T-helper 22 cell (primary cell): ENCODE data around the gene SLC41A2.
"Not testable (repeated sequence)": the region's sequence is repeated elsewhere in the genome, so short reads cannot be mapped to it uniquely, and the experiment has no call there.

Source experiments
- DNase-seq: peaks from one replicate; pipeline ENCODE4 v3.0.0-alpha.2; 2020; ENCODE audit warnings: low read depth

The SLC41A2 gene, protein sequence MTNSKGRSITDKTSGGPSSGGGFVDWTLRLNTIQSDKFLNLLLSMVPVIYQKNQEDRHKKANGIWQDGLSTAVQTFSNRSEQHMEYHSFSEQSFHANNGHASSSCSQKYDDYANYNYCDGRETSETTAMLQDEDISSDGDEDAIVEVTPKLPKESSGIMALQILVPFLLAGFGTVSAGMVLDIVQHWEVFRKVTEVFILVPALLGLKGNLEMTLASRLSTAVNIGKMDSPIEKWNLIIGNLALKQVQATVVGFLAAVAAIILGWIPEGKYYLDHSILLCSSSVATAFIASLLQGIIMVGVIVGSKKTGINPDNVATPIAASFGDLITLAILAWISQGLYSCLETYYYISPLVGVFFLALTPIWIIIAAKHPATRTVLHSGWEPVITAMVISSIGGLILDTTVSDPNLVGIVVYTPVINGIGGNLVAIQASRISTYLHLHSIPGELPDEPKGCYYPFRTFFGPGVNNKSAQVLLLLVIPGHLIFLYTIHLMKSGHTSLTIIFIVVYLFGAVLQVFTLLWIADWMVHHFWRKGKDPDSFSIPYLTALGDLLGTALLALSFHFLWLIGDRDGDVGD

DNA sequence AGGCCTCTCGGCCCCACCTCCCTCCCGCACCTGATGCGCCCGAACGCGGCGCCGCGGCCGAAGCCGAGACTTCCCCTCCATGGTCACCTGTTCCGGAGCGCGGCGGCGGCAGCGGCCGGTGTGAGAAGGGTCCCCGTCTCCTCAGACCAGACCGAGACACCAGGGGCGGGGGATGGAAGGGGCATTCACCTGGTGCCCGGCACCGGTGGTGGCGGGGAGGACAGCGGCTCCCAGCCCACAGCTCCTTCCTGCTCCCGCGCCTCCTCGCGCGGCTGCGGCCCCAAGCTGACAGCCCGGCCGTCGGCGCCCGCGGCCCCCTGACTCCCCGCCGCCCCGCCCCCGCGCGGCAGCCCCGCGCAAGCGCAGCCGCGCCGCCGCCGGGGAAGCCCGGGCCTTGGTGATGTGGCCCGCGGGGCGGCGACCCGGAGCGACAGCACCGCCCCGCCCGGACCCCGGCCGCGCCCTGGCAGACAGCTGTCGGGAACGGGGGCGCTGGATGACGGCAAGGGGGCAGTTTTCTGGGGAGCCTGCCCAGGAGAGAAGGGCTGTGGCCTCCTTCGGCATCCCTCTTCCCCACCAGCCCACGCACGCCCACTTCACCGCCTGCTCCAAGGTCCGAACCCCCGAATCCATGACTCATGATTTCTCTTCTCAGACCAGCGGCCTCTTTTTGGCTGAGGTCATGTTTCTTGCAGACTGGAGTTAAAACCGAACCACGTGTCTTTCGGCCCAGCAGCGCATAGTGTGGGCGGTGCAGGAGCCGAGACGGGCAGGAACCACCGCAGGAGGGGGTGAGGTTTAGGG, at the start of gene SLC41A2:
Gene SLC41A2, minus strand, starts transcription at position 290 of the 804 bp plus-strand sequence. CDS start 29,763 bp downstream, outside the sequence.
- DNase-seq: peak; percentile 71

DNA sequence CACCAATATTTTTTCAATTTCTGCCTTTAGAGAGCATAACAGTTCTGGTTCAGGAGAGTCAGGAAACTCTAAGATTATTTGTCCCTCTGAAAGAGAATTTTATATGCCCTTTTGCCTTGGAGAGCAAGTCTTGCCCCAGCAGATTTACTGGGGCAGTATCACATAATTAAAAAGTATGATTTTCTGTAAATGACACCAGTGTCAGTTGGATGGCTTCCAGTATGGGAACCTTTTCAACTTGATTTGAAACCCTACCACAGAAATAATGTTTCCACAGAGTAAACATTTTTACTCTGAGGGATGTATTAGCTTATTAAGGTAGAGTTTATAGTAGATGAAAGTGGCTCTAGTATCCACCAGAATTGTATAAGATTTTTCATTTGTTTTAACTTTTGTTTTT, 43.4 kb upstream of the SLC41A2 start:
- DNase-seq: no peak

DNA sequence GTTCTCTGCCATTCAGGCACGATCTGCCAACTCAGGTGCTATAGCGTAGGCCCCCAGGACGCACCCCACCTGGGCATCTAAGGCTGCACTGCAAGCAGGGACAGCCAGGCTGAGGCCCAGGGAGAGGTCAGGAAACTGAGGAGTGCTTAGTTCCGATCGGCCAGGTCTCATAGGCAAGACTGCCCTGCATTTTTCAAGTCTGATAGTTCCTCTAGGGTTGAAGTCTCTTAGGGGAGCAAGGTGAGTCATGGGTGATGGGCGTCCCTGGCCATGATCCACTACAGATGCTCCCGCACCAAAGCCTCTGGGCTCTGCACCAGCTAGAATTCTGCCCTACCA, 41.2 kb upstream of the SLC41A2 start:
- no peak for DNase-seq

DNA sequence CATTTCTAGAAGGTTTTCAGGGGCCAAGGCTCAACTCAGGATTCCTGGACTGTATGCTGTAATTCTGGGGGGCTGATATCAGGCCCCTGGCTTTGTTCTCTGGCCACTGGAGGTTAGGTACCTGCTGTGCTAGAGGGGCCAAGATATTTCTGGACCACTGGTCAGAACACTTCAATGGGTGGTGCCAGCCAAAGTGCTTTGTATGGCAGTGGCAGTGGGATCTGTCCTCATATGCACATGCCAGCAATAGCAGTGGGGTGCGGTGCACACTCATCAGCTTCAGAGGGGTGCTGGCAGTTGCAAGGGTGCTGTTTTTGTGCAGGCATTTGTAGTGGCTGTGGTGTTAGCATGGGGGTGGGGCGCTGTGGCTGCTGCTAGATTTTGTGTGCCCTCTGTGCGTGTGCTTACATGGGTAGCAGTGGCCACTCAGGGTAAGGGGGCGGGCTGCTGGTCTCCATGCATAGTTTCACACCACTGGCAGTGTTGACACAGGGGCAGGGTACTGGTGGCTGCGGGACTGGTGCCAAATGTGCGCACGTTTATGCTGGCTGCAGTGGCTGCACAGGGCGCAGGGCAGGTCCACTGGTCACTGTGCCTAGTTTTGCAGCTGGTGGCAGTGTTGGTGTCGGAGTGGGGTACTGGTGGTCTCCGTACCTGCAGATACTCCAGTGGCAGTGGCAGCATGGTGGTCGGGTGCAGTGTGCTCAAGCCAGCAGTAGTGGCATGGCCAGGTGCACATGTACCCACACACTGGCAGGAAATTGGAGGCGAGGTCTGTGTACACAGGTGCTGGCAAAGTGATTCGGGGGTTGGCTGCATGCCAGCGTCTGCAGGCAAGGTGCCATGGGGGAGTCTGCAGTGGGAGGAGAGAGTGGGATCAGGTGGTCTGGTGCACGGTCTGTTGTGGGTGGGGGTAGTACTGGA, 40.6 kb upstream of the SLC41A2 start:
- no peak for DNase-seq

DNA sequence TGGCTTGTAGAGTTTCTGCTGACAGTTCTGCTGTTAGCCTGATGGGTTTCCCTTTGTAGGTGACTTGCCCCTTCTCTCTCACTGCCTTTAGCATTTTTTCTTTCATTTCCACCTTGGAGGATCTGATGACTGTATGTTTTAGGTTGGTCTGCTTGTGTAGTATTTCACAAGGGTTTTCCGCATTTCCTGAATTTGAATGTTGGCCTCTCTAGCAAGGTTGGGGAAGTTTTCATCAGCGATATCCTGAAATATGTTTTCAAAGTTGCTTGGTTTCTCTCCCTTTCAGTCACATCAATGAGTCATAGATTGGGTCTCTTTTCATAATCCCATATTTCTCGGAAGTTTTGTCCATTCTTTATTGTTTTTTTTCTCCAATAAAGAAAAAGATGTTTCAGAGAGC, 39.5 kb upstream of the SLC41A2 start:
- DNase-seq: no peak

DNA sequence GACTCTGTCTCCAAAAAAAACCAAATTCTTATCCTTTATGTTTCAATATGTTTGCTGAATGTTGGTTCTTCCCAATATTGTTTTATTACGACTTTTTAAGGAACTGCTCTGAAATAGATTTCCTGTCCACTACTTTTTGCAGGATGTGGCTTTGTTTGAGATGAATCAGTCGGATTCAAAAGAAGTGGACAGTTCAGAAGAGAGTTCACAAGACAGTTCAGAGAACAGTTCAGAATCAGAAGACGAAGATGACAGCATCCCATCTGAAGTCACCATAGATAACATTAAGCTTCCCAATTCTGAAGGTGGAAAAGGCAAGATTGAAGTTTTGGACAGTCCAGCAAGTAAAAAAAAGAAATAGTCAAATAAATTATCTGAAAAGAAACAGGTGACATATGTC, 36.2 kb upstream of the SLC41A2 start:
- DNase-seq: no peak

DNA sequence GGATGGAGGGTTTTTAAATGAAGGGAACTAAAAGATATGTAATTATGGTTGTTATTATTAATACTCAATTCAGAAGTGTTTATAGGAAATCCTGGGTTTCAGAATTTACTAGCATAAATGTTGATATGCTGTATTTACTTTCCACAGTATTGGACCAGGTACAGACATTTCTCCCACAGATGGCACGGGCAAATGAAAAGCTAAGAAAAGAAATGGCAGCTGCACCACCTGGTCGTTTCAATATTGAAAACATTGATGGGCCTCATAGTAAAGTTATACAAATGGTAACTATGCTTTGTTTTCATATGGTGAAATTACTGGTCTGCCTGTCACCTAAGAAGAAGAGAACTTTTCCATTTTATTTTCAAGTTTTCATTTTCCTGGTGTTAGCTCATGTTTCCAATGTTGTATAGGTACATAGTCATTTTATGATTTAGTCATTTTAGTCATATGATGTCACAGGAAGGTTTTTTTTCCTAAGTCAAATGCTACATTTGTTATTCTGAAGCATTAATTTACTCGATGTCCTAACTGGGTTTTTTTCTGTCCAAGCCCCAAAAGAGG, 33.6 kb upstream of the SLC41A2 start:
- no peak for DNase-seq

DNA sequence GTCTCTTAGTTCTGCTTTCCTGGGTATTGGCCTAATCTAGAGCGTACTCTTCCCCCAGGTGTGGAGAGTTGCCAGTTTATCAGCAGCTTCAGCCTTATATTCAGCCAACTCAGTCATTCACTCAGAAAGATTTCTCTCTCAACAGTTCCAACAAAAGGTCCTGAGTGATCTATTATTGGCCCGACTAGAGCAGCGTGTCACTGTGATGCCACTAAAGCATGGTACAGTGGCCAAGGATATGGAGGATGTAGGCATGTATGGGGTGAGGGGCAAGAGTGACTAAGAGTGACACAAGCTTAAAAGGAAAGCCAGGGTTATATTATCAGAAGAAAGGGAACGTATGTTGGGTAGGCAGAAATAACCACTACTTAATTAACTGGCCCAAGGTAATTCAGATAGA, 32.9 kb upstream of the SLC41A2 start:
- DNase-seq: no peak

DNA sequence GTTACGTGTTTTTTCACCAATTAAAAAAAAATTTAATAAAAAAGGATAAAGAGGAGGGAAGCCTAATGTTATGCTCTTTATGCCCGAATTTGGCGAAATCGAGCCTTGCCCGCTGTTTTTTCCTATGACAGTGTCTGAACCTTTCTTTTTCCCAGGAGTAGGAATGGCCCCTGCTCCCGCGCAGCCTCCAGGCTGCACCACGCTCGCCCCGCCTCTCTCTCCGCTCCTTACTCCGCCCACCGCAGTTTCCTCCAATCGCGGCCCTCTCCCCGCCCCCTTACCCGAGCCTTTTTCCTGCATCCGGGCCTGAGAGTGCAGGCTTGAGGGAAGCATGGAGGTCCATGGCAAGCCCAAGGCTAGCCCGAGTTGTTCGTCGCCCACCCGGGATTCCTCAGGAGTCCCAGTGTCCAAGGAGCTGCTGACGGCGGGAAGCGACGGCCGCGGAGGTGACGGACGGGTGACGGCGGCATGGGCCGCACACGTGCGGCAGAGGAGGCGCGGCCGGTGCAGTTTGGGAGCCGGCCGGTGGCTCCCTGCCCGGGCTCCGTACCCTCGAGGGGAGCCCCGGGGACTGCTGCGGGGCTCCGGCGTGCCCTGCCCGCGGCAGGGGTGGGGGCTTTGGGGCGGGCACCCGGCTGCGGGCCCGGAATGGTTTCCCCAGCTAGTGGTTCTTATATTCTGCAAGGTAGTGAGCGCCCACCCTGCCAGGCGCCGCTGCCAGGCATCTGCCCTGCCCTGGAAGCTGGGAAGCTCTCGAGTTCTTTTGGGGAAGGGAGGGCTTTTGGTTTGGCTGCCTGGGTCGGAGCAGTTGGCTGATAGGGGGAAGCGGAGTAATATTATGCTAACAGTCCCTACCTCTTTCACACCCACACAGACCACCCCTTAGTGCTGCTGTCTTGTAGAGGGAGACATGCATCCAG, 28.2 kb upstream of the SLC41A2 start, which contains the start of gene NOPCHAP1:
Gene NOPCHAP1, plus strand, starts transcription at position 295 of the 920 bp plus-strand sequence. Its CDS starts 37 bp downstream, at position 332.
- peak; percentile 71 for DNase-seq

DNA sequence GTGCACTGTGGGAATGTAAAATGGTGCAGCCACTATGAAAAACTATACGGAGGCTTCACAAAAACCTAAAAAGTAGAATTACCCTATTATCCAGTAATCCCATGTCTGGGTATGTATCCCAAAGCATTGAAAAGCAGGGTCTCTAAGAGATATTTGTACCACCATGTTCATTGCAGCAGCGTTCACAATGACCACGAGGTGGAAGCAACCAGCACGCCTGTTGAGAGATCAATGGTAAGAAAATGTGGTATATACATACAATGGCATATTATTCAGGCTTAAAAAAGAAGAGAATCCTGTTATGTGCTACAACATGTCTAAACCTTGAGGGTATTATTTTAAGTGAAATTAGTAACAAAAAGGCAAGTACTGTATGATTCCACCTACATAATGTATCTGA, 27.1 kb upstream of the SLC41A2 start:
- no peak for DNase-seq

DNA sequence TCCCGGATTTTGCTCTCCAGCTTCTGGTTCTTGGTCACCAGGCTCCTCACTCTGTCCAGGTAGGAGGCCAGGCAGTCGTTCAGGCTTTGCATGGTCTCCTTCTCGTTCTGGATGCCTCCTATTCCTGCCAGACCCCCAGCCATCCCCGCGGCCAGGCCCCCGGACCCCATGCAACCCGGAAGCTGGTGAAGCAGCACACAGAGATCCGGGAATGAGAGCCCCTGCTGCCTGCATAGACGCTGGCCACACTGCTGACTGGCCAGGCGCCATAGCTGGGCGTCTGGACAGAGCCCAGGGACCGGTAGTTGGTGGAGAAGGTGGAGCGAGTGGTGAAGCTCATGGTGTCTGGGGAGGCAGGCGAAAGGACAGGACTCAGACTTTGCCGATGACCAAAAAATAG, 19.6 kb upstream of the SLC41A2 start:
- not testable (repeated sequence) for DNase-seq

DNA sequence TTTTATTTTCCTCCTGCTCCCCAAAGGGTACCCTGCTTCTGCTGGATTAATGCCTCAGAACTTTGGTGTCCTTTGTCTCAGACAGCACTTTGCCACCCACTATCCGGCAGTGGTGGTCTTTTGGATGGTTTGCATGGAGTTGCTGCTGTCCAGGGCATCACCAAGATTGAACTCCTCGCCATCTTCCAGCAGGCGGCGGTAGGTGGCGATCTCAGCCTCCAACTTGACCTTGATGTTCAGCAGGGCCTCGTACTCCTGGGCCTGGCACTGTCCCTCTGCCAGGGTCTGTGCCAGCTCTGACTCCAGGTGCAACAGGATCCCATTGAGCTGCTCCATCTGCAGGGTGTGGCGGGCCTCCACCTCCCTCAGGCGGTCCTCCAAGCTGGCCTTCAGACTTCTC, 18.6 kb upstream of the SLC41A2 start:
- no peak for DNase-seq

DNA sequence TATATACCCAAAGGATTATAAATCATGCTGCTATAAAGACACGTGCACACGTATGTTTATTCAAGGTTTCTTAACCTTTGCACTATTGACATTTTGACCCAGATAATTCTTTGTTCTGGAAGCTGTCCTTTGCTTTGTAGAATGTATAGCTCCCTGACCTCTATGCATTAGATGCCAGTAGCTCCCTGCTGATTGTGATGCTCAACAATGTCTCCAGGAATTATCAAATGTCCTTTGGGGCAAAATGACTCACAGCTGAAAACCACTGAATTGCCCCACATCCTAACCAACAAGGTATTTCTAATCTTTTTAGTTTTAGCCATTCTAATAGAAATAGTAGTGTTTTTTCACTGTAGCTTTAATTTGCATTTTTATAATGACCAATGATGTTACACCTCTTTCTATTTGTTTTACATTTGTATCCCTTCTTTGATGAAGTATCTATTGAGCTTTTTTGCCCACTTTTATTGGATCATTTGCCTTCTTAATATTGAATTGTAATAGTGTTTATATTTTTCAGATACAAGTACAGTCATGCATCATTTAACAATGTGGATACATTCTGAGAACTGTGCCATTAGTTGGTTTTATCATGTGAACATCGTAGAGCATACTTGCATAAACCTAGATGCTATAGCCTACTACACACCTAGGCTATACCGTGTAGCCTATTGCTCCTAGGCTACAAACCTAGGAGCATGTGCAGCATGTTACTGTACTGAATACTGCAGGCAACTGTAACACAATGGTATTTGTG, 17.7 kb upstream of the SLC41A2 start:
- DNase-seq: no peak

DNA sequence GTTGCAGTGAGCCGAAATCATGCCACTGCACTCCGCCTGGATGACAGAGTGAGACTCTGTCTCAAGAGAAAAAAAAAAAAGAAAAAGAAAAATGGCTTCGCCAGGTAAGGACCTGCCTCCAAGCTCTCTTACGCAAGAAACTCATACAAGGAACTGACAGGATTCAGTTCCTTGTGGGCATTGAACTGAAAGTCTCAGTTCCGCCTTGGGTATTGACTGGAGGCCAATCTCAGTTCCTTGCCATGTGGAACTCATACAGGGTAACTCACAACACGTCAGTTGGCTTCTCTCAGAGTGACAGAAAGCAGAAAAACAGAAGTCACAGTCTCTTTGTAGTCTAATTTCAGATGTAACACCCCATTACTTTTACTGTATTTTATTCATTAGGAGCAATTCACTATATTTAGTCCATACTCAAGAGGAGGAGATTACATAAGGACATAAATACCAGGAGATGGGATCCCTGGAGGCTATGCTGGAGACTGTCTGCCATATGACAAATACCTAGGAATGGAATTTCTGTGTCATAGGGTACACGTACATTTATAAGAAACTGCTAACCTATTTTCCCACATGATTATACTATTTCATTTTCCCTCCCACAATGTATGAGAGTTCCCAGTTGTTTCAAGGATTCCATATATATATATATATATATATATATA, 16.7 kb upstream of the SLC41A2 start:
- DNase-seq: no peak

DNA sequence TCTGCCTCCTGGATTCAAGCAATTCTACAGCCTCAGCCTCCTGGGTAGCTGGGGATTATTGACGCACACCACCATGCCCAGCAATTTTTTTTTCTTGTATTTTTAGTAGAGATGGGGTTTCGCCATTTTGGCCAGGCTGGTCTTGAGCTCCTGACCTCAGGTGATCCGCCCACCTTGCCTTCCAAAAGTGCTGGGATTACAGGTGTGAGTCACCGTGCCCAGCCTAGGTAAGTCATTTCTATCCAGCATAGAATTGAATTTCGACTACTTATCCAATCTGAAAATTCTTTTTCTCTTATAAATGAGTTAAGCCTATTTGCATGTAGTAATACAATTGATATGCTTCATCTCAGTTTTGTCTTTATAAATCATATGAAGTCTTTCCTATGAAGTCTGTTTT, 15.2 kb upstream of the SLC41A2 start:
- DNase-seq: no peak

DNA sequence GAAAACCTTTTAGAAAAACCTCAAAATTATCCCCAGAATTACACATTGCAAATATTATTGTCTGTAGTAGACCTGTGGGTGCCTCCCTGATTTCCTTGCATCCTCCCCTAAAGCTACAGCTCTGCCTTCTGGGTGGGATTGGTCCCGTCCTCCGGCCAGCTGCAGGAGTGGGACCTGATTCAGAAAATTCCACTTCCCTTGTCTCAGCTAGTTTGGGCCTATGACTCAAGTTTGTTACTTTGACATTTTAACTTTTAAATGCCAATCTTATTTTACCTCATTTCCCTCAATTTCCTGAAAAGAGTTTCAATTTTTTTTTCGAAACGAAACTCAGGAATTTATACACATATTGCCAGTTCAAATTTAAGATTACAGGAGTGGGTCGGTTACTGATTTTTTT, 13.2 kb upstream of the SLC41A2 start:
- DNase-seq: no peak

DNA sequence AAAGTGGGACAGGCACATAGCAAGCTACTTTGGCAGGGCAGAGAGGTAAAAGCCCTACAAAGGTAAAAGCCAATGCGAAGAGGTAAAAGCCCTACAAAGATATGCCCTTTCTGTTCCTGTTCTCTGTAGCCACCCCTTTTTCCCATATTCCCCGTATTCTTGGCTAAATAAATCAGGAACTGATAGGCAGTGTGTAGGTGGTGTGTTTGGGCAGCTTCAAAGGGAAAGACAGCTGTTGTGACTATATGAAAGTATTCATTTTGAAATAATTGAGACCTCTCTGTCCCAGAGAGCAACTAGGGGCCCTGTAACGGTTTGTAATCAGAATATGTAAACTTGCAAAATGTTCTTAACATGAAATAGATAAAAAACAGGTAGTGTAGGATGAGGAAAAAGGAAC, 11.3 kb upstream of the SLC41A2 start:
- no peak for DNase-seq

DNA sequence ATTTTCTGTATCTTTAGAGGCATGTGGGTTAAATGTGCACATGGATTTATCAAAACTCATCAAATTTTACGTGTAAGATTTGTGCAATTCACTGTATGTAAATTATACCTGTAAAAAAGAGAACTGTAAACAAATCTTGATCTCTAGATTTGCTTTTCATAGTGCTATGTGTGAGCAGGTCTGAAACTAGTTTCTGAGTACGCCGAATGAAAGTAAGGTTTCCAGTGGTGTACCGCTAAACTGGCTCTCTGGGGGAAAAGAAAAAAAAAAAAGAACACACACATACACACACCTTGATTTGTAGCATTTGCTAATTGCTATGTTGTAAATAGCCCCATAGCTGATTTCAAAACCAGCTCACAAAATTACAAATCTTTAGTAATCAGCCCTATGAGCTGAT, 8.6 kb upstream of the SLC41A2 start:
- DNase-seq: no peak

DNA sequence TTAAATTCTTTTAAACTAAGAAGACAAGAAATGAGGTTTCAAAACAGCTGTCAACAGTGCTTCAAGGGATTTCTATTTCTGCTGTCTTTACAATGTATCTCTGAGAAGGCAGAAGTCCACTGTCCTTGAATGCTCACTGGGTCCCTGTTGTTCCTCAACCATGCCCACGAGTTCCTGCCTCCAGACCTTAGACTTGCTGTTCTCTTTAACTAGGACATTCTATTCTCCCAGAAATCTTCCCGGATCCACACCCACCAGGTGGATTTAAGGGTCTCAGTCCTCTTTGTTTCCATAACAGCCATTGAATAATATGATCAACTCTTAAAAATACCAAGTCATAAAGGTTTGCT, 6.7 kb upstream of the SLC41A2 start:
- DNase-seq: no peak
